ENCODE data around the gene SRGAP3. TPM values are rescaled to one million over a fixed set of nuclear protein-coding genes. Genes with fewer than 3 reads are reported as not detected.
"Not testable (repeated sequence)": the region's sequence is repeated elsewhere in the genome, so short reads cannot be mapped to it uniquely, and the experiment has no call there.

SRGAP3 gene
- total and polyA plus RNA-seq, 2 donors (not counting 1 experiment from before 2014, with no cell fraction given): 0.92 to 12.4 TPM

GRCh38 chr3:9088441-9089353 lies 160.7 kb downstream of the SRGAP3 start:
- Histone ChIP-seq H3K36me3 (ENCODE audit: control insufficient read depth, insufficient read depth, low read length) (no peaks in the 10 kb centered on the region), H4K20me1 (ENCODE audit: control insufficient read depth, extremely low read depth, insufficient read depth, low read length) (no peaks in the 10 kb centered on the region), H3K4me1 (ENCODE audit: control insufficient read depth, extremely low read depth, insufficient read depth, low read length) (no peaks in the 10 kb centered on the region), H3K79me2 (ENCODE audit: control insufficient read depth, insufficient read depth, low read length) (no peaks in the 10 kb centered on the region), H3K9ac (ENCODE audit: insufficient read depth, low read length) (no peak overlapping the region), H3K9me3 (ENCODE audit: control insufficient read depth, insufficient read depth, low read depth, low read length) (no peaks in the 10 kb centered on the region), H2AFZ (ENCODE audit: low read length) (no peak overlapping the region), H3K27ac (ENCODE audit: insufficient read depth, low read length) (no peak overlapping the region), H3K4me2 (ENCODE audit: extremely low read depth, insufficient read depth, low read length) (no peak overlapping the region), H3K4me3 (replicated peaks in 1 of 4; ENCODE audit: control extremely low read depth in 1 of 4, insufficient read depth in 1 of 4, low read depth in 3 of 4, low read length in 4 of 4) (no peak overlapping the region), H3K27me3 (ENCODE audit: control insufficient read depth, insufficient read depth, low read length) (no peaks in the 10 kb centered on the region)
- DNase-seq (ENCODE audit: low read depth in 2 of 2): peak; percentile 19 to 52
- no peak for TF ChIP-seq CTCF (conservative IDR thresholded peaks at IDR 0.05 in 1 of 2, IDR thresholded peaks at IDR 0.05 in 1 of 2; ENCODE audit: low read depth in 1 of 2, low read length in 2 of 2)
- TF ChIP-seq EZH2 (IDR thresholded peaks at IDR 0.05; ENCODE audit: low read length, missing control alignments): no peak

GRCh38 chr3:9087831-9088413 lies 161.5 kb downstream of the SRGAP3 start:
- Histone ChIP-seq H3K4me1 (ENCODE audit: control insufficient read depth, extremely low read depth, insufficient read depth, low read length) (no peaks in the 10 kb centered on the region), H4K20me1 (ENCODE audit: control insufficient read depth, extremely low read depth, insufficient read depth, low read length) (no peaks in the 10 kb centered on the region), H3K4me3 (replicated peaks in 1 of 4; ENCODE audit: control extremely low read depth in 1 of 4, insufficient read depth in 1 of 4, low read depth in 3 of 4, low read length in 4 of 4) (no peak overlapping the region), H3K4me2 (ENCODE audit: extremely low read depth, insufficient read depth, low read length) (no peak overlapping the region), H3K9me3 (ENCODE audit: control insufficient read depth, insufficient read depth, low read depth, low read length) (no peaks in the 10 kb centered on the region), H3K79me2 (ENCODE audit: control insufficient read depth, insufficient read depth, low read length) (no peaks in the 10 kb centered on the region), H3K27me3 (ENCODE audit: control insufficient read depth, insufficient read depth, low read length) (no peaks in the 10 kb centered on the region), H2AFZ (ENCODE audit: low read length) (no peak overlapping the region), H3K9ac (ENCODE audit: insufficient read depth, low read length) (no peak overlapping the region), H3K36me3 (ENCODE audit: control insufficient read depth, insufficient read depth, low read length) (no peaks in the 10 kb centered on the region), H3K27ac (ENCODE audit: insufficient read depth, low read length) (no peak overlapping the region)
- no peak for DNase-seq (ENCODE audit: low read depth in 2 of 2)
- TF ChIP-seq EZH2 (IDR thresholded peaks at IDR 0.05; ENCODE audit: low read length, missing control alignments): no peak

GRCh38 chr3:9085428-9085827 lies 164.0 kb downstream of the SRGAP3 start:
- not testable (repeated sequence) for H3K79me2 ChIP-seq (ENCODE audit: control insufficient read depth, insufficient read depth, low read length); H4K20me1 ChIP-seq (ENCODE audit: control insufficient read depth, extremely low read depth, insufficient read depth, low read length); H3K27ac ChIP-seq (ENCODE audit: insufficient read depth, low read length); H2AFZ ChIP-seq (ENCODE audit: low read length); H3K4me1 ChIP-seq (ENCODE audit: control insufficient read depth, extremely low read depth, insufficient read depth, low read length); H3K4me2 ChIP-seq (ENCODE audit: extremely low read depth, insufficient read depth, low read length); H3K9ac ChIP-seq (ENCODE audit: insufficient read depth, low read length); H3K27me3 ChIP-seq (ENCODE audit: control insufficient read depth, insufficient read depth, low read length); H3K36me3 ChIP-seq (ENCODE audit: control insufficient read depth, insufficient read depth, low read length); H3K4me3 ChIP-seq (replicated peaks in 1 of 4; ENCODE audit: control extremely low read depth in 1 of 4, insufficient read depth in 1 of 4, low read depth in 3 of 4, low read length in 4 of 4); H3K9me3 ChIP-seq (ENCODE audit: control insufficient read depth, insufficient read depth, low read depth, low read length); DNase-seq (ENCODE audit: low read depth in 2 of 2)
